Measurements from ENCODE around the gene MAPRE2.

Gene MAPRE2

GRCh38 chr18:35040988-35041814 lies at the start of gene MAPRE2:
Gene MAPRE2 (plus strand): TSS chr18:35041413. CDS start chr18:35041540, 127 bp downstream.
- DNase-seq, result peak; percentile 99

- DNase-seq, result no peak
These were observed 49.7 kb upstream of the MAPRE2 start for GRCh38 chr18:34991561-34991960.

GRCh38 chr18:34993289-34993688 lies 47.9 kb upstream of the MAPRE2 start:
- DNase-seq, result no peak

GRCh38 chr18:34995746-34996145 lies 45.5 kb upstream of the MAPRE2 start:
- no peak for DNase-seq

GRCh38 chr18:34998661-34999060 lies 42.6 kb upstream of the MAPRE2 start:
- DNase-seq, result no peak

- DNase-seq, result no peak
These were observed 41.4 kb upstream of the MAPRE2 start for GRCh38 chr18:34999756-35000289.

- DNase-seq, result no peak
These were observed 40.8 kb upstream of the MAPRE2 start for GRCh38 chr18:35000457-35000856.

- no peak for DNase-seq
These were observed 39.1 kb upstream of the MAPRE2 start for GRCh38 chr18:35002120-35002519.

GRCh38 chr18:35005963-35006577 lies 35.1 kb upstream of the MAPRE2 start:
- peak; percentile 52 for DNase-seq

GRCh38 chr18:35010156-35010555 lies 31.1 kb upstream of the MAPRE2 start:
- DNase-seq, result no peak

- DNase-seq, result no peak
These were observed 30.2 kb upstream of the MAPRE2 start for GRCh38 chr18:35010993-35011392.

- no peak for DNase-seq
These were observed 21.3 kb upstream of the MAPRE2 start for GRCh38 chr18:35019933-35020332.

- DNase-seq, result no peak
These were observed 18.7 kb upstream of the MAPRE2 start for GRCh38 chr18:35022426-35023001.

GRCh38 chr18:35024196-35024595 lies 17.0 kb upstream of the MAPRE2 start:
- no peak for DNase-seq

- no peak for DNase-seq
These were observed 16.2 kb upstream of the MAPRE2 start for GRCh38 chr18:35024965-35025364.

GRCh38 chr18:35026407-35027061 lies 14.7 kb upstream of the MAPRE2 start:
- DNase-seq, result no peak

- DNase-seq, result no peak
These were observed 14.0 kb upstream of the MAPRE2 start for GRCh38 chr18:35027206-35027605.

- DNase-seq, result no peak
These were observed 12.7 kb upstream of the MAPRE2 start for GRCh38 chr18:35028536-35028935.

GRCh38 chr18:35029103-35029502 lies 12.1 kb upstream of the MAPRE2 start:
- DNase-seq, result no peak

GRCh38 chr18:35029770-35030169 lies 11.4 kb upstream of the MAPRE2 start:
- no peak for DNase-seq

- DNase-seq, result no peak
These were observed 10.8 kb upstream of the MAPRE2 start for GRCh38 chr18:35030277-35030989.

- no peak for DNase-seq
These were observed 9.1 kb upstream of the MAPRE2 start for GRCh38 chr18:35032113-35032512.

GRCh38 chr18:35038029-35038428 lies 3.2 kb upstream of the MAPRE2 start:
- no peak for DNase-seq

All from GF-D8 (cell line).